ENCODE data around the gene FRMD4B. TPM values are rescaled to one million over a fixed set of nuclear protein-coding genes. Genes with fewer than 3 reads are reported as not detected.

Gene FRMD4B
- total RNA-seq, 5 donors from 2014 or later (not counting 1 experiment from before 2014, with no cell fraction given) = 5.5 to 23.1 (median 10.9) TPM

- no peaks in the 10 kb centered on the region for H3K36me3 ChIP-seq (ENCODE audit: control insufficient read depth in 2 of 2, extremely low read depth in 1 of 2, insufficient read depth in 1 of 2, low read length in 1 of 2)
- no peaks in the 10 kb centered on the region for H3K27me3 ChIP-seq (replicated peaks in 1 of 2; ENCODE audit: control insufficient read depth in 2 of 2, extremely low read depth in 1 of 2, insufficient read depth in 2 of 2, low read length in 1 of 2)
- H3K4me3 ChIP-seq (ENCODE audit: control insufficient read depth in 1 of 2, extremely low read depth in 1 of 2, low read length in 1 of 2) = no peak overlapping the region
- H3K27me3 Mint-ChIP-seq = no peaks in the 10 kb centered on the region
- H3K36me3 Mint-ChIP-seq = no peaks in the 10 kb centered on the region
- ChIA-PET POLR2A (no interaction called here), CTCF (interaction anchor here (0.6 to 5.4 kb wide), 17 partner anchors 8 to 1743 kb away, joined by 3 to 139 read pairs (median 5); no protein-coding TSS in a partner anchor)
- no peak overlapping the region for H3K4me3 Mint-ChIP-seq
- H3K4me1 Mint-ChIP-seq = peaks cover 6 to 8% (median 7%) of the 10 kb centered on the region in 3 donors
- DNase-seq = no peak
- no peak overlapping the region for H3K27ac ChIP-seq (ENCODE audit: low read length)
- H3K9me3 ChIP-seq = no peaks in the 10 kb centered on the region
- H3K27ac Mint-ChIP-seq = no peak overlapping the region
- H3K4me1 ChIP-seq (ENCODE audit: control insufficient read depth in 1 of 2, extremely low read depth in 1 of 2, insufficient read depth in 2 of 2, low read length in 2 of 2) = no peaks in the 10 kb centered on the region
- no peaks in the 10 kb centered on the region for H3K9me3 Mint-ChIP-seq
- WGBS (ENCODE audit: insufficient coverage) = no CpG with 5 or more reads among the region's 6 CpGs
- no peak for ATAC-seq (replicated peaks in 1 of 4)
Measured at GRCh38 chr3:69304396-69304795, 81.5 kb downstream of the FRMD4B start.

DNA sequence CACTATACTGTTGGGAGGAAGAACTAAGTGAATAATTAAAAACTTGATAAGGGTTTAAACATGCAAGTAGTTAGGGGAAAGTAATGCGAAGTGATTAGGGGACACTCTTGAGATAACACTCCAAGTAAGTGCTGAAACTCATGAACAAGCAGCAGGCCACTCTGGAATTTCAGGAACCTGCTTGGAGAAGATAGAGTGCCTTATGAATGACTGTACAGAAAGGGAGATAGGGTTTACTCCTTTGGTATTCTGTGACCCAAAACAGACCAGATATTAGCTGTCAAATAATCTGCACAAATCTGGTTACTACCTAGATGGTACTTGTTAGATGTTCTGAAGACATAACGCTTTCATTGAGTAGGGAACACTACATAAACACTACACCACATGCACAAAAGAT is 85.6 kb downstream of the FRMD4B start:
- no peak overlapping the region for H3K27ac Mint-ChIP-seq
- no peak for ATAC-seq (replicated peaks in 1 of 4)
- no peaks in the 10 kb centered on the region for H3K4me1 Mint-ChIP-seq
- Histone ChIP-seq H3K27ac (ENCODE audit: low read length) (no peak overlapping the region), H3K27me3 (replicated peaks in 1 of 2; ENCODE audit: control insufficient read depth in 2 of 2, extremely low read depth in 1 of 2, insufficient read depth in 2 of 2, low read length in 1 of 2) (no peaks in the 10 kb centered on the region), H3K9me3 (no peaks in the 10 kb centered on the region), H3K4me3 (ENCODE audit: control insufficient read depth in 1 of 2, extremely low read depth in 1 of 2, low read length in 1 of 2) (no peak overlapping the region), H3K4me1 (ENCODE audit: control insufficient read depth in 1 of 2, extremely low read depth in 1 of 2, insufficient read depth in 2 of 2, low read length in 2 of 2) (no peaks in the 10 kb centered on the region), H3K36me3 (ENCODE audit: control insufficient read depth in 2 of 2, extremely low read depth in 1 of 2, insufficient read depth in 1 of 2, low read length in 1 of 2) (peaks cover 0 to 2% of the 10 kb centered on the region in 2 donors)
- DNase-seq = no peak
- H3K9me3 Mint-ChIP-seq = no peaks in the 10 kb centered on the region
- WGBS (ENCODE audit: insufficient coverage) = 80% methylated on average over 1 of the region's 2 CpGs
- ChIA-PET POLR2A (no interaction called here), CTCF (no interaction called here)
- no peak overlapping the region for H3K4me3 Mint-ChIP-seq
- H3K27me3 Mint-ChIP-seq = no peaks in the 10 kb centered on the region
- no peaks in the 10 kb centered on the region for H3K36me3 Mint-ChIP-seq

DNA sequence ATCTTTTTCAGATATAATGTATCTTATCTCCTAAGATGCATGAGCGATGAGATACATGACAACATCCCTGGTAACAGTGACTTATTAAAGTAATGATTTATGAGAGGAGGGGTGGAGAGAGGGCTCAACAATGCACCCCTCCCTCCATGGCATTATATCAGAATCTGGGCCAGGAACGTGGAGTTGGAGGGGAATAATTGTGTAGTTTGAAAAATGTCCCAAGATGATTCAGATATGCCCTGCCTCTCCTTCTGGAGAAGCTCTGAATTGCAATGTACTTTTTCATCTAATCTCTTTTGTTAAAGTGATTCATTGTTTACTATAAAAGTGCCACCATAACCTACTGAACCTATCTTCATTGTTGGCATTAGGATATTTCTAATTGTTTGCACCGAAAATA is 86.5 kb downstream of the FRMD4B start:
- Mint-ChIP-seq H3K4me1 (no peaks in the 10 kb centered on the region), H3K27ac (no peak overlapping the region), H3K27me3 (no peaks in the 10 kb centered on the region), H3K9me3 (no peaks in the 10 kb centered on the region), H3K4me3 (no peak overlapping the region), H3K36me3 (no peaks in the 10 kb centered on the region)
- no peak for DNase-seq
- no peak overlapping the region for H3K27ac ChIP-seq (ENCODE audit: low read length)
- ChIA-PET CTCF (interaction anchor here in 1 of 2 donors (2.5 kb wide), 1 partner anchor 8 kb away, joined by 8 read pairs; no protein-coding TSS in a partner anchor), POLR2A (no interaction called here)
- ATAC-seq (replicated peaks in 1 of 4) = no peak
- H3K27me3 ChIP-seq (replicated peaks in 1 of 2; ENCODE audit: control insufficient read depth in 2 of 2, extremely low read depth in 1 of 2, insufficient read depth in 2 of 2, low read length in 1 of 2) = no peaks in the 10 kb centered on the region
- 100% methylated on average over 1 of the region's 3 CpGs for WGBS (ENCODE audit: insufficient coverage)
- no peaks in the 10 kb centered on the region for H3K4me1 ChIP-seq (ENCODE audit: control insufficient read depth in 1 of 2, extremely low read depth in 1 of 2, insufficient read depth in 2 of 2, low read length in 2 of 2)
- no peaks in the 10 kb centered on the region for H3K9me3 ChIP-seq
- peaks cover 0 to 2% of the 10 kb centered on the region in 2 donors for H3K36me3 ChIP-seq (ENCODE audit: control insufficient read depth in 2 of 2, extremely low read depth in 1 of 2, insufficient read depth in 1 of 2, low read length in 1 of 2)
- H3K4me3 ChIP-seq (ENCODE audit: control insufficient read depth in 1 of 2, extremely low read depth in 1 of 2, low read length in 1 of 2) = no peak overlapping the region

GRCh38 chr3:69297501-69297900 is 88.4 kb downstream of the FRMD4B start:
- Histone ChIP-seq H3K27me3 (replicated peaks in 1 of 2; ENCODE audit: control insufficient read depth in 2 of 2, extremely low read depth in 1 of 2, insufficient read depth in 2 of 2, low read length in 1 of 2) (no peaks in the 10 kb centered on the region), H3K27ac (ENCODE audit: low read length) (no peak overlapping the region), H3K9me3 (no peaks in the 10 kb centered on the region), H3K36me3 (ENCODE audit: control insufficient read depth in 2 of 2, extremely low read depth in 1 of 2, insufficient read depth in 1 of 2, low read length in 1 of 2) (peaks cover 0 to 2% of the 10 kb centered on the region in 2 donors), H3K4me3 (ENCODE audit: control insufficient read depth in 1 of 2, extremely low read depth in 1 of 2, low read length in 1 of 2) (no peak overlapping the region), H3K4me1 (ENCODE audit: control insufficient read depth in 1 of 2, extremely low read depth in 1 of 2, insufficient read depth in 2 of 2, low read length in 2 of 2) (no peaks in the 10 kb centered on the region)
- Mint-ChIP-seq H3K36me3 (no peaks in the 10 kb centered on the region), H3K9me3 (no peaks in the 10 kb centered on the region), H3K27ac (no peak overlapping the region), H3K27me3 (no peaks in the 10 kb centered on the region), H3K4me1 (no peaks in the 10 kb centered on the region), H3K4me3 (no peak overlapping the region)
- 100% methylated on average over 1 of the region's 2 CpGs for WGBS (ENCODE audit: insufficient coverage)
- ATAC-seq (replicated peaks in 1 of 4) (no peak), DNase-seq (no peak)
- ChIA-PET CTCF (interaction anchor here in 1 of 2 donors (2.5 kb wide), 1 partner anchor 9 kb away, joined by 8 read pairs; no protein-coding TSS in a partner anchor), POLR2A (no interaction called here)

DNA sequence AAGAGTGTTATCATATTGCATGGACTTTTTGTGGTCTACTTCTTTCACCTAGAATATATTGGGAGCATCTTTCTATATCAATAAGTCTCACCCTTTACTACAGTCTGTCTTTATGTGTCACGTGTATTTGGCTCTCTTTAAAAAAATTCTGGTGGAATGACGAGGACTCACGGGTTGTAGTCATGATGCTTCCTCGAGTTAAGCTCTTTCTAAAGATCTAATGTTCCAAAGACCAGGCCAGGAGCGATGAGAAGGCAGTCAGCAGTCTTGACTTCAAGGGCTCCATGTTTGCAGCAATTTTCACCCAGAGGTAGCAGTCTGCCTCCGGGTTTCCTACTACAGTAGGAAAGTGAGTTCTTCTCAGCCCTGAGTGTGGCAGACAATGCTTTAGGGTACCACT is 88.9 kb downstream of the FRMD4B start:
- whole genome bisulfite sequencing (ENCODE audit: insufficient coverage) = 93% methylated on average over 5 of the region's 6 CpGs
- H3K36me3 Mint-ChIP-seq = no peaks in the 10 kb centered on the region
- H3K36me3 ChIP-seq (ENCODE audit: control insufficient read depth in 2 of 2, extremely low read depth in 1 of 2, insufficient read depth in 1 of 2, low read length in 1 of 2) = peaks cover 0 to 2% of the 10 kb centered on the region in 2 donors
- H3K9me3 ChIP-seq = no peaks in the 10 kb centered on the region
- no peak overlapping the region for H3K27ac Mint-ChIP-seq
- no peak overlapping the region for H3K27ac ChIP-seq (ENCODE audit: low read length)
- POLR2A ChIA-PET = no interaction called here
- no peak overlapping the region for H3K4me3 Mint-ChIP-seq
- ATAC-seq (replicated peaks in 1 of 4) (no peak), DNase-seq (no peak)
- no peaks in the 10 kb centered on the region for H3K4me1 ChIP-seq (ENCODE audit: control insufficient read depth in 1 of 2, extremely low read depth in 1 of 2, insufficient read depth in 2 of 2, low read length in 2 of 2)
- no peaks in the 10 kb centered on the region for H3K4me1 Mint-ChIP-seq
- no peaks in the 10 kb centered on the region for H3K9me3 Mint-ChIP-seq
- no peak overlapping the region for H3K4me3 ChIP-seq (ENCODE audit: control insufficient read depth in 1 of 2, extremely low read depth in 1 of 2, low read length in 1 of 2)
- no peaks in the 10 kb centered on the region for H3K27me3 ChIP-seq (replicated peaks in 1 of 2; ENCODE audit: control insufficient read depth in 2 of 2, extremely low read depth in 1 of 2, insufficient read depth in 2 of 2, low read length in 1 of 2)
- CTCF ChIA-PET = no interaction called here
- H3K27me3 Mint-ChIP-seq = no peaks in the 10 kb centered on the region

GRCh38 chr3:69294014-69294766 is 91.7 kb downstream of the FRMD4B start:
- Histone ChIP-seq H3K9me3 (no peaks in the 10 kb centered on the region), H3K27ac (ENCODE audit: low read length) (no peak overlapping the region), H3K36me3 (ENCODE audit: control insufficient read depth in 2 of 2, extremely low read depth in 1 of 2, insufficient read depth in 1 of 2, low read length in 1 of 2) (peaks cover 0 to 5% of the 10 kb centered on the region in 2 donors), H3K27me3 (replicated peaks in 1 of 2; ENCODE audit: control insufficient read depth in 2 of 2, extremely low read depth in 1 of 2, insufficient read depth in 2 of 2, low read length in 1 of 2) (no peaks in the 10 kb centered on the region), H3K4me3 (ENCODE audit: control insufficient read depth in 1 of 2, extremely low read depth in 1 of 2, low read length in 1 of 2) (no peak overlapping the region), H3K4me1 (ENCODE audit: control insufficient read depth in 1 of 2, extremely low read depth in 1 of 2, insufficient read depth in 2 of 2, low read length in 2 of 2) (no peaks in the 10 kb centered on the region)
- ChIA-PET CTCF (interaction anchor here in 1 of 2 donors (1.3 to 1.4 kb wide), 2 partner anchors 12 kb away, joined by 4 to 5 read pairs; no protein-coding TSS in a partner anchor), POLR2A (no interaction called here)
- Mint-ChIP-seq H3K27ac (no peak overlapping the region), H3K36me3 (no peaks in the 10 kb centered on the region), H3K4me1 (peaks cover 0 to 4% (median 1%) of the 10 kb centered on the region in 3 donors), H3K27me3 (no peaks in the 10 kb centered on the region), H3K4me3 (no peak overlapping the region), H3K9me3 (no peaks in the 10 kb centered on the region)
- no peak for ATAC-seq (replicated peaks in 1 of 4)
- 74% methylated on average over 2 of the region's 4 CpGs for WGBS (ENCODE audit: insufficient coverage)
- DNase-seq = no peak

Measured in T-cell (primary cell).